GM15510 (cell line): ENCODE results near the gene CYFIP1.

Source experiments
- POLR2A ChIP-seq: IDR thresholded peaks from 3 replicates; pipeline ENCODE4 v1.6.1; 2011; ENCODE audit warnings: borderline replicate concordance; ENCODE audit not compliant: insufficient read length; ENCODE audit errors: extremely low read depth

The CYFIP1 gene

DNA sequence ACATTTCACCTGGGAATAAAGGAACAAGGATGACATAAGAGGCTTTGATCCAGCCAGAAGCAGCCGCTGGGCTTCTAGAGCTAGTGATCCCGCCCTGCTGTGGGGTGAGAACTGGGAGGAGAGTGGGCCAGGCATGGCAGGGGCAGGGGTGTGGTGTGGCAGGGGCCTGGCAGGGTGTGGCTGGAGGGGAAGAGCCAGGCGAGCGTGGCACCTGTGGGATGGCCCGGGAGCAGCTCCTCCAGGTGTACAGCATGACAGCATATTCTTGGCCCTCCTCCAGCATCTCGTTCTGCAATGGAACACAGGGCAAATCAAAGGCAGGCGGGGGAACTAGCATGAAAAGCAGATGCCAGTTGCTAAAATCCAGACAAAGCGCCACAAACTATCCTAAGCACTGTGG lies 35.5 kb downstream of the CYFIP1 start:
- no peak for TF ChIP-seq POLR2A

DNA sequence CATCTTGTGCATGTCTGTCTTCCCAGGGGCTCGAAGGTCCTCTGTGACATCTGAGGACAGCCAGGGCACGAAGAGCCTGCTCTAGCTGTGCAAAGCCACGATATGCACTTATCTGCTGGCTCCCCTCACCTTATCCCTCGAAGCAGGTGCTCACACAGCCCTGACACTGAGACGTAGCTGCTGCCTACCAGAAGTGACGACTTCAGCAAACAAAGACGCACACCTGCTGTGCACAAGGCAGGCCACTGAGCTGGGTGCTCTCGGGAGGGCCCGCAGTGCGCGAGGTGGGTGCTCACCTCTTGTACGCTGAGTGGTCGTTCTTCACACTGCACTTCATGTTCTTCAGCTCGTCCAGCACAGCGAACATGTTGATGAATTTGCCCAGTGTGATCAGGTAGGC lies 37.3 kb downstream of the CYFIP1 start:
- no peak for TF ChIP-seq POLR2A

DNA sequence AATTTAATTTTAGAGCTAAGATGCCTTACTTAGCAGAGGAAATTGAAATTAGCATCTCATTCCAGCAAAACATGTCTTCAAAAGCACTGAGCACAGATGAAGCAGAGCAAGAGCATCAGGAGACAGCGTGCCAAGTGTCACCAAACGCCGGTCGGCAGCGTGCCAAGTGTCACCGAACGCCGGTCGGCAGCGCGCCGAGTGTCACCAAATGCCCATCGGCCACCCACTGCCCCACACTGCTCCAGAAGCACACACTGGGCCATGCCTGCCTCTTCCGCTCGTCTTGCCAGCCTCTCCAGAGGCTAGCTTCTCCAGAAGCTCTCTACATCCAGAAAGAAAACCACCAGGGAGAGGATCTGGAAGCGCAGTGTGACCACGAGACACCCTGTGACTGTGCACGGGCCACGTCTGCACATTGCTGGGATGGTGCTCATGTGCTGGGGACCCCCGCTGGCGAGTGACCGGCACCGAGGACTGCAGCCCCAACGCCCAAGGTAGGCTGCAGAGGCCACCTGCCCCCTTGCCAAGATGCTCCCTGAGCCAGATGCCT lies 37.8 kb downstream of the CYFIP1 start:
- TF ChIP-seq POLR2A: no peak

- TF ChIP-seq POLR2A: no peak
These were observed 39.0 kb downstream of the CYFIP1 start for GRCh38 chr15:22941179-22941578.

GRCh38 chr15:22939652-22940061 lies 40.5 kb downstream of the CYFIP1 start:
- no peak for TF ChIP-seq POLR2A

DNA sequence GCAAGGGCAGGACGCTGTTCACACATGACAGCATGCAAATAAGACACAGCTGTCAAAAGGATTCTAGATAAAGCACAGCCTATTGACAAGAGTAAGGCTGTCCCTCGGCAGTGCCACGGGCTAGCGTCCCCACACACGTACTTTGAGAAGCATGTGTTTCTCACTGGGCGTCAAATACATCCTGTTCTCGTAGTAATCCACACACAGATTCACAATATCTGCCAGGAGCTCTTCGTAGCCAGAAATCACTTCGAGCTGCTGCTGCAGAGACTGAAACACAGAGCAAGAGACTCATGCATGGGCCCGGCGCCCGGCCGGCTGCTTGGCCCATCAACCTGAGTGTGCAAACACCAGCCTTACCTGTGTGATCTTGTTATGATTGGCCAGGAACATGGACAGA lies 41.1 kb downstream of the CYFIP1 start:
- TF ChIP-seq POLR2A: no peak

DNA sequence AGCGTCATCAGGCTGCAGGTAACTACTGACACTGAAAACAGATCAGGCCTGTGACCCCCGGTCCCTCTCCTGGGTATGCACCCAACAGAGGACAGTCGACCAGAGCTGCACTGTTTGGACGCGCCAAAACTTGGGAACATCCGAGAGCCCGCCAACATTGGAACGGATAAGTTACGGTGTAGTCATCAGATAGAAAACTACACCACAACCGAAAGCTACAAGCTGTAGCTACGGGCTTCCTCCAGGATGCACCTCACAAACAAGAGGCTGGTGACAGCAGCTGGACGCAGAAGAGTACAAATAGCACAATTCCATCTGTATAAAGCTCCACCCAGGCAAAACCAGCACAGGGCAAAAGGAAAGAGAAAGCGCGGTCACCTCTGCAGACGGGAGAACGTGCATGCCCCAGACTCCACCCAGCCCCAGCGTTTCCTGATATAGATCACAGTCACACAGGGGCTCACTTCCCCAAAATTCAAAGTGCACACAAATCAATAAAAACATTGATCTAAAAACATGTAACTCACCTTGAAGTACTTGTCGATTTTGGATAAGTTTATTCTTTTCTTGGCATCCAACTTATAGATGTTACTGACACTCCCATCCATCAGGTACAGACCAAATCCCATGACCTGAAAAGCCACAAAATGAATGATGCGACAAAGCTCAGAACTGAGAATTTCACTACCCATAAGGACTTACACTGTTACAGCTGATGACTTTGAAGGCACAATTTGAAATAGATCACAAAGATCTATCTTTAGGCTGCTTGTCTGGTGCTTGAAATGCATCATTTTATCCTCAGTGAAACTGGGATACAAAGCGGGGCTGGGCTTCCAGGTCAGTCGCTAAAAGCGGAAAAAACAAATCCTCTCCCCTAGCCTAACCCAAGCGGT lies 43.3 kb downstream of the CYFIP1 start:
- no peak for TF ChIP-seq POLR2A

DNA sequence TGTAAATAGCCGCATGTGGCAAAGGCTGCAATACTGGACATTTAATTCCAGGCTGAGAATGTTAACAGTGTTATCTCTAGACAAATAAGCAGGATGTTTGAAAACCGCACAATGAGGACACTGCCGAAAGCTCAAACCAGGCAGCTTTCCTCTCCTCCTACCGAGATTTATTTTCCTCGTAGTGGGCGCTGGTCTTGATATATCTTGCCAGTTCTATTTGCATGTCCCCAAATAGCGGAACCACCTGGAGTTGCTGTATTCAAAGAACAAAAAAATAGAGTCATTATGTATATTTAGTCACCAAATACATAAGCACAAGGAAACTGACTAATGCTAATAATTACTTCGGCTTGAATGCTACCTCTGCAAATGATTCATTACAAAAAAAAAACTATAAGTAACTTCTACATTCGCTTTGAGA lies 46.5 kb downstream of the CYFIP1 start:
- TF ChIP-seq POLR2A: no peak

- TF ChIP-seq POLR2A: no peak
These were observed 48.2 kb downstream of the CYFIP1 start for GRCh38 chr15:22931784-22932536.

GRCh38 chr15:22930782-22931484 lies 49.2 kb downstream of the CYFIP1 start:
- TF ChIP-seq POLR2A: no peak

- TF ChIP-seq POLR2A: no peak
These were observed 52.4 kb downstream of the CYFIP1 start for GRCh38 chr15:22927761-22928160.

GRCh38 chr15:22925875-22926274 lies 54.3 kb downstream of the CYFIP1 start:
- TF ChIP-seq POLR2A: no peak

GRCh38 chr15:22922003-22922402 lies 58.2 kb downstream of the CYFIP1 start:
- TF ChIP-seq POLR2A: no peak

DNA sequence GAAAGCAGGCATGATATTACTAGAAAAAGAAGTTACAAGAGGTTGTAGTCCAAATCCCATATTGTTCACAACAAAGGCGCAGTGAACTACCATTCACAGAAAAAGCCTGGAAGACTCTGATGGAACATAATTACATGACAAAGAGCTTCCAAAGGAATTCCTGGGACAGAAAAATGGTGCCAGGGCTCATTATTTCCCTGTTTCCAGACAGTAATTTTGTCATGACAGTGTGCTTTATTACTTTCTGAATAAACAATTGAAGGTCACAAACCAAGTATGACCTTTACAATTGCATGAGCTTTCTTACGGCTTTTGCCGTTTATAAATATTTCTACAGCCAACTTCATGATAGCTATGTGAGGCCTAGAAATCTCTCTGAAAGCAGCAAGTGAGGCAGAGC lies 61.0 kb downstream of the CYFIP1 start:
- no peak for TF ChIP-seq POLR2A
